ENCODE measurements around the gene F9.
"Not testable (repeated sequence)": the region's sequence is repeated elsewhere in the genome, so short reads cannot be mapped to it uniquely, and the experiment has no call there.

Gene F9

GRCh38 chrX:139530550-139530949 lies at the start of gene F9:
Gene F9 (plus strand): TSS chrX:139530739. CDS start chrX:139530765, 26 bp downstream.
- DNase-seq: no peak

- DNase-seq: no peak
Measured at GRCh38 chrX:139483699-139484098, 46.8 kb upstream of the F9 start.

- DNase-seq: no peak
Measured at GRCh38 chrX:139484591-139484990, 45.9 kb upstream of the F9 start.

- no peak for DNase-seq
Measured at GRCh38 chrX:139495324-139495723, 35.2 kb upstream of the F9 start.

GRCh38 chrX:139506333-139506732 lies 24.2 kb upstream of the F9 start:
- DNase-seq: no peak

GRCh38 chrX:139508099-139508498 lies 22.4 kb upstream of the F9 start:
- DNase-seq: no peak

GRCh38 chrX:139518475-139518874 lies 12.1 kb upstream of the F9 start:
- DNase-seq: no peak

- DNase-seq: not testable (repeated sequence)
Measured at GRCh38 chrX:139528829-139529228, 1.7 kb upstream of the F9 start.

- DNase-seq: no peak
Measured at GRCh38 chrX:139532834-139533233, 2.3 kb downstream of the F9 start.

- DNase-seq: no peak
Measured at GRCh38 chrX:139533444-139533843, 2.9 kb downstream of the F9 start.

GRCh38 chrX:139538907-139539790 lies 8.6 kb downstream of the F9 start:
- DNase-seq: no peak

GRCh38 chrX:139542652-139543051 lies 12.1 kb downstream of the F9 start:
- no peak for DNase-seq

- DNase-seq: no peak
Measured at GRCh38 chrX:139543920-139544319, 13.4 kb downstream of the F9 start.

- no peak for DNase-seq
Measured at GRCh38 chrX:139544591-139544990, 14.1 kb downstream of the F9 start.

- no peak for DNase-seq
Measured at GRCh38 chrX:139554376-139554775, 23.8 kb downstream of the F9 start.

- DNase-seq: no peak
Measured at GRCh38 chrX:139554991-139555675, 24.6 kb downstream of the F9 start.

GRCh38 chrX:139559383-139560042 lies 29.0 kb downstream of the F9 start:
- peak; percentile 27 for DNase-seq

- no peak for DNase-seq
Measured at GRCh38 chrX:139560221-139560620, 29.7 kb downstream of the F9 start.

- no peak for DNase-seq
Measured at GRCh38 chrX:139563251-139563650, 32.7 kb downstream of the F9 start.

GRCh38 chrX:139566981-139567380 lies 36.4 kb downstream of the F9 start:
- DNase-seq: no peak

- DNase-seq: no peak
Measured at GRCh38 chrX:139581068-139581467, 50.5 kb downstream of the F9 start.

GRCh38 chrX:139585613-139586012 lies 55.1 kb downstream of the F9 start:
- no peak for DNase-seq

GRCh38 chrX:139596068-139596467 lies 65.5 kb downstream of the F9 start:
- DNase-seq: no peak

- no peak for DNase-seq
Measured at GRCh38 chrX:139600105-139600504, 69.6 kb downstream of the F9 start.

Measured in NCI-H1694 (cell line).